HT1080 (cell line): ENCODE measurements around the gene FEN1. TPM values are rescaled to one million over a fixed set of nuclear protein-coding genes. Genes with fewer than 3 reads are reported as not detected.

Experiments used
- DNase-seq: peaks from one replicate; pipeline ENCODE4 v3.0.0-alpha.2; 2015; ENCODE audit warnings: low read depth
- total RNA-seq: library from RNA; depleted of rRNA; stranded (reverse); fragments of >200 nt; shearing (Covaris generic); gene quantifications from 2 replicates; pipeline ENCODE4 v1.2.3, GENCODE V29; 2014

The FEN1 gene
- total RNA-seq, 1 experiment from 2014 or later, result 261 TPM

DNA sequence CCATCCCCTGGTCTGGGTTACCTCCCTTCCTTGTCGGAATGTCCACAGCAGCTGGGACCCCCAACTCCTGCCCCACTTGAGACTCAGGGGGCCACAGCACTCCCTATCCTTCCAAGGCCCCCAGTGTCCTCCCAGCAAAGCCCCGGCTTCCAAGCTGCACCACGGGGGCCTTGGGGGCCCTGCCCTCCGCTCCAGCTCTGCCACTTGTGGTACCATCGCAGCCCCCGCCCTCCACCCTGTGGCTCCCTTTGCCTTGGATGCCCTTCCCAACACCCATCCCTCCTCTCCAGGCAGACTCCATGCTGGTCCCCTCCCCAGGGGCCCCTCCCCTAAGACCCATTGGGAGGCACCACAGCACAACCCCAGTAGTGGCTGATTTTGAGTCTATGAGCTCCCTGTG lies 17.6 kb upstream of the FEN1 start:
- no peak for DNase-seq

DNA sequence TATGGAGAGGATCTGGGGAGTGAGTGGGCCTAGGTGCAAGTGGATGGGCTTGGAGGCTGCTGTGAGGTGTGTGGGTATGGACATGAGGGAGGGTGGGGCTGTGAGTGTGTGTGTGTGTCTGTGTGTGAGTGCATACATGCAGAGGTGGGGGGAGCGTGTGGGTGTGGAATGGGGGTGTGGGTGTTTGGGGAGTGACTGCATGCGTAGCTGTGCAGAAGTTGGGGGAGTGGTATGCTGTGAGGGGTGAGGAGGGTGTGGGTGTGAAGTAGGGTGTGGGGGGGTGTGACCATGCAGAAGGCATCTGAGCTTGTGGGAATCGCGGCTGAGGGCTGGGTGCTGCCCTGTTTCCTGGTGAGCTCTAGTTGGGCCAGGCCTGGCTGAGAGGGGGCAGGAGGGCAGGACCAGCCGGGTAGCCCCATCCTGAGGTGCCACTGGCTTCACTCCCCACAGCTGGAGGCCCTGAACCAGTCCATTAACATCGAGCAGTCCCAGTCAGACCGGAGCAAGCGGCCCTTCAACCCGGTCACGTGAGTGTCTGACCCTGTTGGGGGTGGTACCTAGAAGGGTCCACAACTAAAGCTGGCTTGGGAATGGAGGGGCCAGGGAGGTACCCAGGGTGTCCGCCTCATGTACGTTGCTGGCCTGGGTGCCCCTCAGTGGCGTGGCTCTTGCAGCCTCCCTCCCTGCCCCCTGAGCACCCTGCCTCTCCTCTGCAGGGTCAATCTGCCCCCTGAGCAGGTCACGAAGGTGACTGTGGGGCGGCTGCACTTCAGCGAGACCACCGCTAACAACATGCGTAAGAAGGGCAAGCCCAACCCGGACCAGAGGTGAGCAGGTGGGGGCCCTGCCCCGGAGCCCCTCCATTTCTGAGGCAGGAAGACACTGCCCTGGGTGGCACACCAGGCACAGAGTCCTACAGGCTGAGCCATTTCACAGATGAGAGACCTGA lies 16.8 kb upstream of the FEN1 start:
- no peak for DNase-seq

DNA sequence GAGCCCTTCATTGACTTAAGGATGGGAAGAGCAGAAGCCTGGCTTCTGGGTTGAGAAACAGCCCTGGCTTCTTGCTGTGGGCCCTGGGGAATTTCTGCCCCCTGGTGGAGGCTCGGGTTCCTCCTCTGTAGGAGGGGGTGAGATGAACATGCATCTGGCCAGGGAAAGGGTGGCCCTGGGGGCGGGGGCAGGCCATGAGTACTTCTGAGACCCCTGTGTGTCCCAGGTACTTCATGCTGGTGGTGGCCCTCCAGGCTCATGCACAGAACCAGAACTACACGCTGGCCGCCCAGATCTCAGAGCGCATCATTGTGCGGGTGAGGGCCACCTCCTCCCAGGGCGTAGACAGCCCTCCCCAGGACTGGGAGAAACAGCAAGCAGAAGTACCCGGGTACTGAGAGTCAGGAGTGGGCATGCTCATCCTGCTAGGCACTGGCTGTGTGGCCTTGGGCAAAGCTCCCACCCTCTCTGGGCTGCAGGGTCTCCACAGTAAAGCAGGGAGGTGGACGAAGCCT lies 16.1 kb upstream of the FEN1 start:
- DNase-seq, result peak; percentile 62

DNA sequence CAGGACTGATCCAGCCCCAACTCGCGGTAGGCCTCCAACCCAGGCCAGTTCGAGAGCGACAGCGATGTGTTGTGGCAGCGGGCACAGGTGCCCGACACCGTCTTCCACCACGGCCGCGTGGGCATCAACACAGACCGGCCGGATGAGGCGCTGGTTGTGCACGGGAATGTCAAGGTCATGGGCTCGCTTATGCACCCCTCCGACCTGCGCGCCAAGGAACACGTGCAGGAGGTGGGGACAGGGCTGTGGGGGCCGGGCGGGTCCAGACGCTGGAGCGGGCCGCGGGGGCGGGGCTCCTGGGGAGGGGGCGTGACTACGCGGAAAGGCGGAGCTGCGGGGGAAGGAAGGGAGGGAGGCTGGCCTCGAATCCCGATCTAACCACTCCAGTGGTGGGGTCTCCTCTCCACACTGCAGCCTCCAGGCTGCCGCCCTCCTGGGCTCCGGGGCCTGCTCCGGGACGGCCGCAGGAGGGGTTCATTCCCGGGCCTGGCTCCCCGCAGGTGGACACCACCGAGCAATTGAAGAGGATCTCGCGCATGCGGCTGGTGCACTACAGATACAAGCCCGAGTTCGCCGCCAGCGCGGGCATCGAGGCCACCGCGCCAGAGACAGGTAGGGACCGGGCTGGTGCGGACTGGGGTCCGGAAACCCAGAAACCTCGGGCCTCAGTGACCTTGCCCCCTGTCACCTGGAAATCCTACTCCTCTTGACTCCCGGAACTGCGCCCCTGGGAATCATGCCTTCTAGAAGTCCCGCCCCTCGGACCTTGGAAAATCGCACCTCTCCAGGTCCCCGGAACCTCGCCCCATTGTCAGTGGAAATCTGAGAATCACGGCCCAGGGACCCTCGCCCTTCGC lies 15.2 kb upstream of the FEN1 start:
- no peak for DNase-seq

DNA sequence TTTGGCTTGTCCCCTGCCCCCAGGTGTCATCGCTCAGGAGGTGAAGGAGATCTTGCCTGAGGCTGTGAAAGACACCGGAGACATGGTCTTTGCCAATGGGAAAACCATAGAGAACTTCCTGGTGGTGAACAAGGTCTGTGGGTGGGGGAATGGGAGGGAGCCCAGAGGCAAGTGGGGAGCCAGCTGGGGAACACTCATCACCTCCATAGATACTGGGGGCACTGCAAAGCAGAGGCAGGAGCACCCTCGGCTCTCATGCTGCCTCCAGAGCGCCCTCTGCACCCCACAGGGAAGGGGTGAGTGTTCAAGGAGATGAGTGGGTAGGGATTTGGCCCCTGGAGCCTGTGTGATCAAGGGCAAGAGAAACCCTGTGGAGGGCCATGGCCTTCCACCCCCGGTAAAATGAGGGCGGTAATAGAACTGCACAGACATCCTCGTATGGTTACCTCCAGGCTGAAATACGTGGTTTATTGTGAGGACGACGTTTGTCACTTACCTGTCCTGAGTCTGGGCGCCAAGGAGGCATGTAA lies 14.3 kb upstream of the FEN1 start:
- no peak for DNase-seq

DNA sequence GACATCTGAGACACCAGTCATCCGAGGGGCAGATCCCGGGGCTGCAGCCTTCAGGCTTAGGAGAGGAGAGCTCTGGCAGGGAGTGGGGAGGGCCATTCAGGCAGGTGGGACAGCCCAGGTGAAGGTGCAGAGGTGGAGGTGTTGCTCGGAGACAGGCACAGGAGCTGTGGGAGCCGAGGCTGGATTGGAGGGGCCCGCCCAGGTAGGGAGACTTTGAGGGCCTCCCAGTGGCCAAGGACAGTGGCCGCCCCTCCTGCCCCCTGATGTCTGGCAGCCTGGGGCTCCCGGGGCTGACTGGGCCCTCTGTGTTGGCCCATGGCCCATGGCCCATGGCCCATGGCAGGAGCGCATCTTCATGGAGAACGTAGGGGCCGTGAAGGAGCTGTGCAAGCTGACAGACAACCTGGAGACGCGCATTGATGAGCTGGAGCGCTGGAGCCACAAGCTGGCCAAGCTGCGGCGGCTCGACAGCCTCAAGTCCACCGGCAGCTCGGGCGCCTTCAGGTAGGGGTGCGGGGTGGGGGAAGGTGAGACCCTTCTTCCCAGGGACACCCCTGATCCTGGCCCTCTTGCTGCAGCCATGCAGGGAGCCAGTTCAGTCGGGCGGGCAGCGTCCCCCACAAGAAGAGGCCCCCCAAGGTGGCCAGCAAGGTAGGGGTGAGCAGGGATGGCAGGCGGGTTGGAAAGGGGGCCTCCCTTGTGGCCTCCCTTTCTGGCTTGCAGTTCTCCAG lies 13.6 kb upstream of the FEN1 start:
- DNase-seq, result no peak

DNA sequence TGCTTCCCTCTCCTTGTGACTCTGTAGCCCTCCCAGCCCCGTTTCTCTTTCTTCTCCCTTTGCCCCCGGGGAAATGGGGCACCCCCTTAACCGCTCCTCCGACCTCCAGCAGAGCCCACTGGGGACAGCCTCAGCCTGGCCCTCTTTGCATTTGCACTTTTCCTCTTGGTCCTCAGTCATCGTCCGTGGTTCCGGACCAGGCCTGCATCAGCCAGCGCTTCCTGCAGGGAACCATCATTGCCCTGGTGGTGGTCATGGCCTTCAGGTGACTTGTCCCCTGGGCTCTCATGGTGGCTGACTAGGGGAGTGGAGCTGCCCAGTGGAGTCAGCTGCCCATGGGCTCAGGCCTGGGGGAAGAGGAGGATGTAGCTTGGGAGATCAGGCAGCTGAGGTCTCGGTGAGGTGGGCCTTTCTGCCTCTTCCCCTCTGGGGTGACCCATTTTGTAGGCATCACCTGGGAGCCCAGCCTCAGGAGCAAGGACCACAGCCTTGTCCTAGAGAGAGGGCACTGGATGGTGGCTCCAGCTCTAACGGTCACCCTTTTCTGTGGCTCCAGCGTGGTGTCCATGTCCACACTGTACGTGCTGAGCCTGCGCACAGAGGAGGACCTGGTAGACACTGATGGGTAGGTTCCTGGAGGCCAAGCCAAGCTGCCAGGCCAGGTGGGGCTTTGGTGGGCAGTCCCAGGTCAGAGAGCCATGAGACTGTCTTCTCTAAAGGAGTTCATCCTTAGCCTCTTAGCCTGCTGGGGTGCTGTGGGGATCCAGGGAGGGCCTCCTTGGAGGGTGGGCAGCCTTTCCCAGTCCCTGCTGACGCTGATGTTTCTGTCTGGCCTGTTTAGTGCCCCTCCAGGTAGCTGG lies 12.8 kb upstream of the FEN1 start:
- no peak for DNase-seq

DNA sequence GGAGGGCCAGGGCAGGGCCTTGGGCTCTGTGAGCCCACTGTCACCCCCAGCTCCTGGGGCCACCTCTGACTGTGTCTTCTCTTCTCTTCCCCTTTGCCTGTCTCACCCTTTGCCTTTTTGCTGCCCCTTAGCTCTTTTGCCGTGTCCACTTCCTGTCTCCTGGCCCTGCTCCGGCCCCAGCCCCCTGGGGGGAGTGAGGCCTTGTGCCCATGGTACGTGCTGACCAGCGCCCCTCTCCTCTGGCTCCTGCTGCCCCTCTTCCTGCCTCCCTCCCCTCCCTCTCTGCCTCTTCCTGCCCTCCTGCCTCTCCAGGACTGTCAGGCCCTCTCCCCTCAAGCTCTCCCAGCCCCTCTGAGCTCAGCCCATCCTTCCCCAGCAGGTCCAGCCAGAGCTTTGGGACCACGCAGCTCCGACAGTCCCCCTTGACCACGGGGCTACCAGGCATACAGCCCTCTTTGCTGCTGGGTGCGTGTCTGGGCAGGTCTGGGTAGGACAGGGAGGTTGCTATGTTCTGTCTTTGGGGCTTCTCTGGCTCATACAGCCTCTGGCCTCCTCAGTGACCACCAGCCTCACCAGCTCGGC lies 12.0 kb upstream of the FEN1 start:
- DNase-seq, result no peak

DNA sequence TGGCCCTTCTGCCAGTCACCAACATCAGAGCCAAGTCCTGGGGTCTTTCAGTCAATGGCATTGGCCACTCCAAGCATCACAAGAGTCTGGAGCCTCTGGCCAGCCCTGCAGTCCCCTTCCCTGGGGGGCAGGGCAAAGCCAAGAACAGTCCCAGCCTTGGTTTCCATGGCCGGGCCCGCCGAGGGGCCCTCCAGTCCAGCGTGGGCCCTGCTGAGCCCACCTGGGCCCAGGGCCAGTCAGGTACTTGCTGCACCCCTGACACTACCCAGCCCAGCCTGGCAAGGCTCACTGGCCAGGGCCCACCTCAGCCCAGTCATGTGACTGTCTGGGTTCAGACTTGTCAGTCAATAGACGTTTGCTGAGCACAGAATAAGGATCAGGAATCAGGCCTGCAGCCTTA lies 11.1 kb upstream of the FEN1 start:
- no peak for DNase-seq

DNA sequence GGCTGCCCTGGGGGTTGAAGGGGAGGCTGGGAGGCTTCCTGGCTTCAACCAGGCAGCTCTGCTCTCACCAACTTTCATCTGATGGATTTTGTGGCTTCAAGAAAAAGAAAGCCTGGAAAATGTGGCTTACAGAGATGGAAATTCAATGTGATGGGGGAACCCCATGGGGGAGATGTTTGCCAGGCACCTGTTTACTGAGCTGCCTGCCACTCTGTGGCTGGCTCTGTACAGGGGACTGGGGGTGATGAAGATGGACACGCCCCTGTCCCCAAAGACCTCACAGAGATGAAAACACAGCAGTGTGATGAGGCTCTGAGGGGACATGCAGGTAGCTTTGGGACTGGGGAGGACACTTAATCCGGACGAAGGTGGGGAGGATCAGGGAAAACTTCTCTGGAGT lies 10.4 kb upstream of the FEN1 start:
- no peak for DNase-seq

DNA sequence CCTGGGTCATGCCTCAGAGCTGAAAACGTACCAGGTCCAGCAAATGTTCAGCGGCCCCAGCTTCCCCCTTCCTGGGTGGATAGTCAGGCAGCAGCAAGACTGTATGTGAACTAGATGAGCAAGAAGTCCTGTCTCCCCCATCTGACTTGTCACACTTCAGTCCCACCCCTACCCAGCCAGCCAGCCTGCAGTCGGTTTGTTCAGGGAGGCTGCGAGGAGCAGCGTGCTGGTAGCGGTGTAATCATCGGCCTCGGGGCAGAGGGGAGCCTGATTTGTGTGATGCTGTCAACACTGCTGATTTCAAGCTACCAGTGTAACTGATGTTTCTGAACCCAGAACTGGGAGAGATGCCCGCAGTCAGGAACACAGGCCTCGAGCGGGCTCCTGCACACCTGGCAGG lies 9.9 kb upstream of the FEN1 start:
- no peak for DNase-seq

DNA sequence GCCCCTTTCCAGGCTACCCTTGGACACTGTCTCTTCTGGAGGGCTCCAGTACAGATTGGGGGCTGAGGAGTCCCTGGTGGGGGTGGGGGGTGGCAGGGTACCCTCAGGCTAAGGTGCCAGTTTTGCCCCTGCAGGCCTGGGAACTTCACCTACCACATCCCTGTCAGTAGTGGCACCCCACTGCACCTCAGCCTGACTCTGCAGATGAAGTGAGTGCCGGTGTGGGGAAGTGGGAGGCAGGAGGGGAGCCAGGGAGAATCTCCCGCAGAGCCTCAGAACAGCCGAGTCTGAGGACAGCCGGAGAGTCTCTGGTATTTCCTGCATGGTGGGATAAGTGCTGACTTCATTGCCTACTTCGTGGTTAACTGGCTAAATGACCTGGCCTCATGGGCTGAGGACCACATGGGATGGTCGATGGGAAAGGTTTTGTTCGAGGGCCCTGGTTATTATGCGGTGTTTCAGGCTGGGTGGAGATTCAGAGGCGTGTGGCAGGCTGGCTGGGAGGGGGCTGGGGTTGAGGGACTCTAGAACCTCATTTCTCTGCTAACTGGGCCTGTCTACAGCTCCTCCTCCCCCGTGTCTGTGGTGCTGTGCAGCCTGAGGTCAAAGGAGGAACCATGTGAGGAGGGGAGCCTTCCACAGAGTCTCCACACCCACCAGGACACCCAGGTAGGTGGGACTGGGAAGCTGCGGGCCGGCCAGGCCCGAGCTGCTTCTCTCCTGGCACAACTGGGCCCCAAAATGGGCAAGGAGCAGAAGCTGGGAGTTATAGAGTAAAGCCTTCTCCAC lies 8.8 kb upstream of the FEN1 start:
- DNase-seq, result peak; percentile 40

DNA sequence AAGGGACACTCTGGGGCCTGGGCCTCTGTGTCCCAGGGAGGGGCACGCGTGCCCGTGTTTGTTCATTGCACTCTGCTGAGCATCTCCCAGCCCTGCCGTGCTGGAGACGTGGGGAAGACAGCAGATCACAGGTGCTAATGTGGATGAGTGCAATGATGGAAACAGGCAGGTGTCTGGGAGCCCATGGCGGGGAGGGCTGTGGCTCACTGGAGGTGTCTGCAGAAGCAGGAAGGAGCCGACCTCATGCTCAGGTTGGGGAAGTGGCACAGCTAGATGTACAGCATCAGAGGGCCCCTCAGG lies 8.3 kb upstream of the FEN1 start:
- no peak for DNase-seq

DNA sequence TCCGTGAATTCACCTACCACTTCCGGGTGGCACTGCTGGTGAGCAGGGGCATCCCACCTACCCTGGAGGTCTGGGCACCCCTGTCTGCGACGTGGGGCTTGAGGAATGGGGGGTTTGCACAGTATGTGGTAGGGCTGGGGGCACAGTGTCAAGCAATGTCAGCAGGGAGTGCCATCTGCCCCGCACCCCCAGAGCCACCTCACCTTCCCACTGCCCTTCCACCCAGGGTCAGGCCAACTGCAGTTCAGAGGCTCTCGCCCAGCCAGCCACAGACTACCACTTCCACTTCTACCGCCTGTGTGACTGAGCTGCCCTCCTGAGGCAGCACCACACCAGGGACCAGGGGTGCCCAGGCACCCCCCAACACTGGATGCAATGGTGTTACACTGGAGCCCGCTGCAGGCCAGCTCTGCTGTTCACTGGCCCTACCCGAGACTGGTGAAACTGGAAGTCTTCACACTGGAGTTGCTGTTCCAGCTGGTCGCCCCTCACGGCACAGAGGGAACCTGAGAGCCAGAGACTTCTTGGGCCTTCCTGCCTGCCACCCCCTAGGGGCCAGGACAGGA lies 6.8 kb upstream of the FEN1 start:
- no peak for DNase-seq

DNA sequence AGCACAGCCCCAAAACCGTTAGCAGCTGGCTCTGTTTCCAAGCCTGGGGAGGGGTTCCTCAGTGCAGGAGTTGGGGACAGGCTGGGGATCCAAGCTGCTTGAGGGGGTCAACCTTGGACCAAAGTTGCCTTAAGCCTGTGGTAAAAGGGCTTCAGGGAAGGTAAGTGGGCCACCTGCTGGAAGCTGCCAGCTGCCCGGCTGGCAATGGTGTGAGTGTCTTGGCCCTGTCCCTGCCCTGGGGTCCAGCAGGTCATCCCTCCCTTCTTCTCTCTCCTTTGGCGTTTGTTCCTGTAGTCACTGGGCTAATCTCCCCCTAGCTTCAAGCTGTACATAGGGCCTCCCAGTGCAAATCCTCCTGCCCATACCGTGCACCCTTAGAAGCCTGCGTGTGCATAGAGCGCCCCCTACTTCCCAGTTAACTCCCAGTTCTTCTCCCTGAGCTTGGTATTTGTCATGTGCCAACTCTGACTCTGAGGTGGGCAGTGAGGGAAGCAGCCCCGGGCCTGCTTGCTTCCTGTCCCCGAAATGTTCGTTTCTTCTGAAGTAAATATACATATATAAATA lies 4.7 kb upstream of the FEN1 start:
- DNase-seq, result peak; percentile 64

DNA sequence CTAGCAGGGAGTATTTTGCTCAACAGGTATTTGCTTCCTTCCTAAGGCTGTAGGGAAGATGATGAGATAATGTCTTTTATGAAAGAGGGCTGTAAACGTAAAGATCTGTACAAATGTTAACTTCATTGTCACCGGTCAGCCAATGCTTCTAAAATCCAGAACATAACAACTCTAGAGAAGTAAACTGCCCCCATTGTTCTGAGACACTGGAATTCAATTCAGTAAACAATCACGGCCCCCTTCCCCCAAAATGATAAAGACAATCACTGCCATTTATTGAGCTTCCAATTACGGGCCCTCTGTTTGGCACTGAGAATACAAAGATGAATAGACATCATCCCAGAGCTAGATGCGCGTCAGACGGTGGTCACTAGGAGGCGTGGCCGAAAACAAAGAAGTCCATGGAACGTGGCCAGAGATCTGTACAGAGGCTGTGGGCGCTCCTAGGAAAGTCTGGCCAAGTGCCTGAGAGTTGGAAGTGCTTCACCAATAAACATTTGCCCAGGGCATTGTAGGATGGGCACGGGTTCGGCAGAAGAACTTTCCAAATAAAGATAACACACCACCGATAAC lies 888 bp upstream of the FEN1 start:
- peak; percentile 84 for DNase-seq

DNA sequence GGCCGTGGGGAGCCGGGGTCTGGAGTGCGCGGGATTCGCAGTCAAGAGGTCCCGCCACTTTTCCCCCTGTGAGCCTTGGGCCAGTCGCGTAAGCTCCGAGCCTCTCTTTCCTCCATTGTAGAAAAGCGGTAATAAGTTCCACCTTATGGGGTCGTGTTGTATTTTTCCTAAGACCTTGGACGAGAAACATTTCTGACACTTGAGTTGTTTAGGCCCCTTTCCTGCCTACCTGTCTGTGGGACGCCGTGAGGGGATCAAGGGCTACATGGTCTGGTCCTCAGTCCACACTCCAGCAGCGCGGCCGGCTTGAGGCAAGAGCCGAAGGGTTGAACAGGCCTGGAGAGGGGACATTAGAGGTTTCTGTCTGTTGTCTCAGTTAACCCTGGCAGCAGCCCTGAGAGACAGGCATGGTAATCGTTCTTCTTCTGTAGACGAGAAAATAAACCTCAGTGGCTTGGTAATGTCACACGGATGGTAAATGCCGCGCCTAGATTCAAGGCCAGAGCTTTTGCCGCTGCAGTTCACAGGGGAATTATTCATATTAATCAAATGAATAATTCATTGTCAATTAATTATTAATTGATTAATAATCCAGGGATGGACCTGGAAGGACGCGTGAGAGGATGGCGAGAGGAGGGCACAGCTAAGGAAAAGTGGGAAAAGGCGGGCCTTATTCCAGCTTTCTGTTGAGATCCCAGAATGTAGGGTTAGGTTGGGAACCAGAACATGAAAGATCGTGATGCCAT lies 545 bp downstream of the FEN1 start:
- DNase-seq, result no peak

DNA sequence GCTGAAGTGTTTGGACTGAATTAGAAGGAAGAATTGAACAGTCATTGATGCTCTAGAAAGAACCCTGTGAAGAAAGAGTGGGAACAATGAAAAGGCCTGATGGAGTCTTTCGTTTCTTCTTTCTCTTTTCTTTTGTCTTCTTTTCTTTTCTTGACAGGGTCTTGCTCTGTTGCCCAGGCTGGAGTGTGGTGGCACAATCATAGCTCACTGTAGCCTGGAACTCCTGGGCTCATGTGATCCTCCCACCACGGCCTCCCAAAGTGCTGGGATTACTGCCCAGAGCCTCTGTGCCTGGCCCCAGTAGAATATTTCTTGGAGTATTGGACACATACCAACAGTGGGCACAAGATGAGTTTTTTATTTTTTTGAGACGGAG lies 1.1 kb downstream of the FEN1 start:
- DNase-seq, result no peak
